Activated naive CD4-positive, alpha-beta T cell treated with anti-CD3 and anti-CD28 coated beads, Interleukin-2, amount 50 U/mL, for 72 hours (primary cell): ENCODE measurements around the gene ELP1. TPM values are rescaled to one million over a fixed set of nuclear protein-coding genes. Genes with fewer than 3 reads are reported as not detected.

ENCODE experiments used
- ATAC-seq, 2 donors: fragments of 150-1000 bp; cut with Tn5 transposase; 2 replicates each; pipeline ENCODE4 v1.10.0; 2021; ENCODE audit warnings: mild to moderate bottlenecking in 2 of 2, moderate library complexity in 2 of 2
- DNase-seq, 2 donors: peaks; one replicate each; pipeline ENCODE4 v3.0.0; 2021 to 2022; ENCODE audit warnings: low spot score in 2 of 2
- H3K27ac Mint-ChIP-seq, 2 donors: one replicate each; pipeline ENCODE4 v1.8.0; 2022; ENCODE audit warnings: mild to moderate bottlenecking in 2 of 2, mixed read lengths in 2 of 2
- H3K36me3 Mint-ChIP-seq, 2 donors: one replicate each; pipeline ENCODE4 v1.8.0; 2022; ENCODE audit warnings: mixed read lengths in 2 of 2
- H3K9me3 Mint-ChIP-seq, 2 donors: one replicate each; pipeline ENCODE4 v1.8.0; 2022; ENCODE audit warnings: mixed read lengths in 2 of 2
- total RNA-seq, 2 donors: library from RNA; stranded (reverse); gene quantifications; one replicate each; pipeline ENCODE4 v1.2.3, GENCODE V29; 2022

ELP1 gene
- total RNA-seq, 2 donors from 2014 or later, result 22.0 to 32.4 TPM

- ATAC-seq (no peak), DNase-seq (no peak)
- H3K9me3 Mint-ChIP-seq, result no peaks in the 10 kb centered on the region
- H3K36me3 Mint-ChIP-seq, result no peaks in the 10 kb centered on the region
- H3K27ac Mint-ChIP-seq, result no peak overlapping the region
Measured at GRCh38 chr9:108831496-108832178, 102.3 kb downstream of the ELP1 start.

GRCh38 chr9:108830272-108830671, 103.7 kb downstream of the ELP1 start:
- no peaks in the 10 kb centered on the region for H3K36me3 Mint-ChIP-seq
- no peaks in the 10 kb centered on the region for H3K9me3 Mint-ChIP-seq
- no peak for DNase-seq
- no peak for ATAC-seq
- H3K27ac Mint-ChIP-seq, result no peak overlapping the region

GRCh38 chr9:108823829-108824228, 110.1 kb downstream of the ELP1 start:
- peaks cover 16 to 20% of the 10 kb centered on the region in 2 donors for H3K9me3 Mint-ChIP-seq
- H3K27ac Mint-ChIP-seq, result no peak overlapping the region
- peaks cover 10 to 14% of the 10 kb centered on the region in 2 donors for H3K36me3 Mint-ChIP-seq
- no peak for DNase-seq
- no peak for ATAC-seq

Other genes with a start within 250 kb of the ELP1 start
- gene ACTL7B, start 78.1 kb downstream of the ELP1 start, total RNA-seq, result under 1 TPM in 1 of 2 donors, not detected in 1; 0.18 TPM
- not detected for gene ACTL7A, start 71.9 kb downstream of the ELP1 start, total RNA-seq
- 10 to 100 TPM; 10.0 to 17.3 TPM for gene ABITRAM, start 276 bp upstream of the ELP1 start, total RNA-seq
- 10 to 100 TPM; 20.2 to 32.7 TPM for gene CTNNAL1, start 79.4 kb upstream of the ELP1 start, total RNA-seq
- 10 to 100 TPM; 15.7 to 23.5 TPM for gene TMEM245, start 185.8 kb upstream of the ELP1 start, total RNA-seq
- gene FRRS1L, start 233.1 kb upstream of the ELP1 start, total RNA-seq, result not detected